ENCODE results near the gene NAA80. TPM values are rescaled to one million over a fixed set of nuclear protein-coding genes. Genes with fewer than 3 reads are reported as not detected.
A peak's percentile ranks its signal among the peaks of the same experiment; 100 is the strongest.

The NAA80 gene
- total and polyA plus RNA-seq, 2 of the 13 experiments (the other 11 are each of a cell fraction or from before 2014, with no cell fraction given) = 3.4 to 8.7 TPM

DNA sequence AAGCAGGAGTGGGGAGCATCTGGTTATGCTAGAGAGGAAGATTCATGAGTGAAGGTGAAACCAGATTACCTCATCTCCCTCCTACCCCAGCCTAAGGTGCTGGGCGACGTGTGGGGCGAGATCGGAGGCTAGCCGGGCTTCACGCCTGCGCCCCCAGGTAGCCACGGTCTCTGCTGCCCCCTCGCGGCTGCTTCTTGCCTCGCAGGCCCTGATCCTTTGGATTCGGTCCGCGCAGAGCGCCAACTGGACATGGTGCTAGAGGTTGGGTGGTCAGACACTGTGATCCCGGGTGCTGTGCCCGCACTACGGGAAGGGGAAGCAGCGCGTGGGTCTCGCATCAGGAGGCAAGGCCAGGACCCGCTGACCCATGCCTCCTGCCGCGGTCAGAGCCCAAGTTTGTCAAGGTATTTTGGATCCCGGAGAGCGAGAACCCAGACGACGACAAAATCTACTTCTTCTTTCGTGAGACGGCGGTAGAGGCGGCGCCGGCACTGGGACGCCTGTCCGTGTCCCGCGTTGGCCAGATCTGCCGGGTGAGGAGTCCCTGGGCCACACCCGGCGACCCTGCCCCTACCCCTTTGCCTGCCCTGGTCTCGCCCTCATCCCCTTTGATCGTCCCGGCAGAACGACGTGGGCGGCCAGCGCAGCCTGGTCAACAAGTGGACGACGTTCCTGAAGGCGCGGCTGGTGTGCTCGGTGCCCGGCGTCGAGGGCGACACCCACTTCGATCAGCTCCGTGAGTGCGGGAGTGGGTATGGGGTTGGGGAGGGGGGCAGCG is 26.1 kb downstream of the NAA80 start (continued):
- TF ChIP-seq IRX3 (CRISPR knock-in tag; IDR thresholded peaks at IDR 0.05; ENCODE audit: borderline replicate concordance, low read depth) = no peak
- TF ChIP-seq SRY (CRISPR knock-in tag; IDR thresholded peaks at IDR 0.05) = no peak
- TF ChIP-seq DPF2 (CRISPR knock-in tag; IDR thresholded peaks at IDR 0.05; ENCODE audit: borderline replicate concordance, low read depth) = no peak
- TF ChIP-seq BRD4 (CRISPR knock-in tag; IDR thresholded peaks at IDR 0.05) = no peak
- TF ChIP-seq, protein P1, sequence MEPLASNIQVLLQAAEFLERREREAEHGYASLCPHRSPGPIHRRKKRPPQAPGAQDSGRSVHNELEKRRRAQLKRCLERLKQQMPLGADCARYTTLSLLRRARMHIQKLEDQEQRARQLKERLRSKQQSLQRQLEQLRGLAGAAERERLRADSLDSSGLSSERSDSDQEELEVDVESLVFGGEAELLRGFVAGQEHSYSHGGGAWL (CRISPR knock-in tag; IDR thresholded peaks at IDR 0.05) = no peak
- TF ChIP-seq TCF7 (IDR thresholded peaks at IDR 0.05; ENCODE audit: low read depth) = no peak
- TF ChIP-seq ZNF781 (CRISPR knock-in tag; IDR thresholded peaks at IDR 0.05; ENCODE audit: borderline replicate concordance, not compliant biosample characterization) = no peak
- TF ChIP-seq RCOR2 (CRISPR knock-in tag; IDR thresholded peaks at IDR 0.05) = no peak
- TF ChIP-seq SALL2 (CRISPR knock-in tag; IDR thresholded peaks at IDR 0.05) = no peak; the same call in 1 of the 2 replicates
- peak; percentile 73 for TF ChIP-seq HDAC2 (CRISPR knock-in tag; IDR thresholded peaks at IDR 0.05)
- TF ChIP-seq FOXO1 (CRISPR knock-in tag; IDR thresholded peaks at IDR 0.05) = peak; percentile 53
- TF ChIP-seq ZNF20 (CRISPR knock-in tag; IDR thresholded peaks at IDR 0.05) = no peak
- TF ChIP-seq, protein P2, sequence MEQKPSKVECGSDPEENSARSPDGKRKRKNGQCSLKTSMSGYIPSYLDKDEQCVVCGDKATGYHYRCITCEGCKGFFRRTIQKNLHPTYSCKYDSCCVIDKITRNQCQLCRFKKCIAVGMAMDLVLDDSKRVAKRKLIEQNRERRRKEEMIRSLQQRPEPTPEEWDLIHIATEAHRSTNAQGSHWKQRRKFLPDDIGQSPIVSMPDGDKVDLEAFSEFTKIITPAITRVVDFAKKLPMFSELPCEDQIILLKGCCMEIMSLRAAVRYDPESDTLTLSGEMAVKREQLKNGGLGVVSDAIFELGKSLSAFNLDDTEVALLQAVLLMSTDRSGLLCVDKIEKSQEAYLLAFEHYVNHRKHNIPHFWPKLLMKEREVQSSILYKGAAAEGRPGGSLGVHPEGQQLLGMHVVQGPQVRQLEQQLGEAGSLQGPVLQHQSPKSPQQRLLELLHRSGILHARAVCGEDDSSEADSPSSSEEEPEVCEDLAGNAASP (CRISPR knock-in tag; IDR thresholded peaks at IDR 0.05; ENCODE audit: borderline replicate concordance) = peak; percentile 64; the same call in 1 of the 2 replicates
- TF ChIP-seq NFIC (IDR thresholded peaks at IDR 0.05; ENCODE audit: low read length) = no peak
- TF ChIP-seq, protein P3, sequence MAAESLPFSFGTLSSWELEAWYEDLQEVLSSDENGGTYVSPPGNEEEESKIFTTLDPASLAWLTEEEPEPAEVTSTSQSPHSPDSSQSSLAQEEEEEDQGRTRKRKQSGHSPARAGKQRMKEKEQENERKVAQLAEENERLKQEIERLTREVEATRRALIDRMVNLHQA (CRISPR knock-in tag; IDR thresholded peaks at IDR 0.05) = no peak
- TF ChIP-seq, protein P4, sequence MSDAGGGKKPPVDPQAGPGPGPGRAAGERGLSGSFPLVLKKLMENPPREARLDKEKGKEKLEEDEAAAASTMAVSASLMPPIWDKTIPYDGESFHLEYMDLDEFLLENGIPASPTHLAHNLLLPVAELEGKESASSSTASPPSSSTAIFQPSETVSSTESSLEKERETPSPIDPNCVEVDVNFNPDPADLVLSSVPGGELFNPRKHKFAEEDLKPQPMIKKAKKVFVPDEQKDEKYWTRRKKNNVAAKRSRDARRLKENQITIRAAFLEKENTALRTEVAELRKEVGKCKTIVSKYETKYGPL (CRISPR knock-in tag; IDR thresholded peaks at IDR 0.05) = no peak
- TF ChIP-seq SP4 (CRISPR knock-in tag; IDR thresholded peaks at IDR 0.05) = 0 out of 2 replicates have a peak, but pooled peaks have one; percentile 27
- TF ChIP-seq, protein P5, sequence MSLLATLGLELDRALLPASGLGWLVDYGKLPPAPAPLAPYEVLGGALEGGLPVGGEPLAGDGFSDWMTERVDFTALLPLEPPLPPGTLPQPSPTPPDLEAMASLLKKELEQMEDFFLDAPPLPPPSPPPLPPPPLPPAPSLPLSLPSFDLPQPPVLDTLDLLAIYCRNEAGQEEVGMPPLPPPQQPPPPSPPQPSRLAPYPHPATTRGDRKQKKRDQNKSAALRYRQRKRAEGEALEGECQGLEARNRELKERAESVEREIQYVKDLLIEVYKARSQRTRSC (CRISPR knock-in tag; IDR thresholded peaks at IDR 0.05; ENCODE audit: low read depth) = no peak
- TF ChIP-seq, protein P6, sequence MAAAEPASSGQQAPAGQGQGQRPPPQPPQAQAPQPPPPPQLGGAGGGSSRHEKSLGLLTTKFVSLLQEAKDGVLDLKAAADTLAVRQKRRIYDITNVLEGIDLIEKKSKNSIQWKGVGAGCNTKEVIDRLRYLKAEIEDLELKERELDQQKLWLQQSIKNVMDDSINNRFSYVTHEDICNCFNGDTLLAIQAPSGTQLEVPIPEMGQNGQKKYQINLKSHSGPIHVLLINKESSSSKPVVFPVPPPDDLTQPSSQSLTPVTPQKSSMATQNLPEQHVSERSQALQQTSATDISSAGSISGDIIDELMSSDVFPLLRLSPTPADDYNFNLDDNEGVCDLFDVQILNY (CRISPR knock-in tag; conservative IDR thresholded peaks at IDR 0.05) = no peak
- TF ChIP-seq, protein P7, sequence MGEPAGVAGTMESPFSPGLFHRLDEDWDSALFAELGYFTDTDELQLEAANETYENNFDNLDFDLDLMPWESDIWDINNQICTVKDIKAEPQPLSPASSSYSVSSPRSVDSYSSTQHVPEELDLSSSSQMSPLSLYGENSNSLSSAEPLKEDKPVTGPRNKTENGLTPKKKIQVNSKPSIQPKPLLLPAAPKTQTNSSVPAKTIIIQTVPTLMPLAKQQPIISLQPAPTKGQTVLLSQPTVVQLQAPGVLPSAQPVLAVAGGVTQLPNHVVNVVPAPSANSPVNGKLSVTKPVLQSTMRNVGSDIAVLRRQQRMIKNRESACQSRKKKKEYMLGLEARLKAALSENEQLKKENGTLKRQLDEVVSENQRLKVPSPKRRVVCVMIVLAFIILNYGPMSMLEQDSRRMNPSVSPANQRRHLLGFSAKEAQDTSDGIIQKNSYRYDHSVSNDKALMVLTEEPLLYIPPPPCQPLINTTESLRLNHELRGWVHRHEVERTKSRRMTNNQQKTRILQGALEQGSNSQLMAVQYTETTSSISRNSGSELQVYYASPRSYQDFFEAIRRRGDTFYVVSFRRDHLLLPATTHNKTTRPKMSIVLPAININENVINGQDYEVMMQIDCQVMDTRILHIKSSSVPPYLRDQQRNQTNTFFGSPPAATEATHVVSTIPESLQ (CRISPR knock-in tag; conservative IDR thresholded peaks at IDR 0.05) = 0 out of 2 replicates have a peak, but pooled peaks have one; percentile 51
- TF ChIP-seq MED8 (CRISPR knock-in tag; IDR thresholded peaks at IDR 0.05; ENCODE audit: insufficient replicate concordance) = no peak
